ENCODE results near the gene LNPK. TPM values are rescaled to one million over a fixed set of nuclear protein-coding genes. Genes with fewer than 3 reads are reported as not detected.

Gene LNPK
- total and polyA plus RNA-seq, 9 of the 15 experiments (the other 6 are each of a cell fraction or from before 2014, with no cell fraction given), result 6.4 to 40.4 (median 21.3) TPM

GRCh38 chr2:175937216-175937615 is 64.9 kb downstream of the LNPK start (continued):
- TF ChIP-seq NFXL1 (CRISPR knock-in tag; IDR thresholded peaks at IDR 0.05) (no peak), FOXP1 (CRISPR knock-in tag; IDR thresholded peaks at IDR 0.05) (no peak), POLR2AphosphoS2 (IDR thresholded peaks at IDR 0.05; ENCODE audit: low read length) (no peak), ZNF592 (IDR thresholded peaks at IDR 0.05) (no peak), CHD4 (IDR thresholded peaks at IDR 0.05; ENCODE audit: insufficient read depth, insufficient replicate concordance, low read depth, low read length, poor library complexity, severe bottlenecking) (no peak), PHF20 (IDR thresholded peaks at IDR 0.05; ENCODE audit: partially characterized antibody) (no peak), ZNF699 (CRISPR knock-in tag; IDR thresholded peaks at IDR 0.05; ENCODE audit: insufficient replicate concordance) (no peak), VEZF1 (CRISPR knock-in tag; IDR thresholded peaks at IDR 0.05) (no peak), HNRNPH1 (optimal IDR thresholded peaks at IDR 0.05; ENCODE audit: low read depth, low read length) (no peak), LEF1 (IDR thresholded peaks at IDR 0.05) (no peak)
- TF ChIP-seq, protein P1, sequence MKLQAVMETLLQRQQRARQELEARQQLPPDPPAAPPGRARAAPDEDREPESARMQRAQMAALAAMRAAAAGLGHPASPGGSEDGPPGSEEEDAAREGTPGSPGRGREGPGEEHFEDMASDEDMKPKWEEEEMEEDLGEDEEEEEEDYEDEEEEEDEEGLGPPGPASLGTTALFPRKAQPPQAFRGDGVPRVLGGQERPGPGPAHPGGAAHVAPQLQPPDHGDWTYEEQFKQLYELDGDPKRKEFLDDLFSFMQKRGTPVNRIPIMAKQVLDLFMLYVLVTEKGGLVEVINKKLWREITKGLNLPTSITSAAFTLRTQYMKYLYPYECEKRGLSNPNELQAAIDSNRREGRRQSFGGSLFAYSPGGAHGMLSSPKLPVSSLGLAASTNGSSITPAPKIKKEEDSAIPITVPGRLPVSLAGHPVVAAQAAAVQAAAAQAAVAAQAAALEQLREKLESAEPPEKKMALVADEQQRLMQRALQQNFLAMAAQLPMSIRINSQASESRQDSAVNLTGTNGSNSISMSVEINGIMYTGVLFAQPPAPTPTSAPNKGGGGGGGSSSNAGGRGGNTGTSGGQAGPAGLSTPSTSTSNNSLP (IDR thresholded peaks at IDR 0.05; ENCODE audit: borderline replicate concordance, low read depth, low read length), result no peak
- TF ChIP-seq, protein P2, sequence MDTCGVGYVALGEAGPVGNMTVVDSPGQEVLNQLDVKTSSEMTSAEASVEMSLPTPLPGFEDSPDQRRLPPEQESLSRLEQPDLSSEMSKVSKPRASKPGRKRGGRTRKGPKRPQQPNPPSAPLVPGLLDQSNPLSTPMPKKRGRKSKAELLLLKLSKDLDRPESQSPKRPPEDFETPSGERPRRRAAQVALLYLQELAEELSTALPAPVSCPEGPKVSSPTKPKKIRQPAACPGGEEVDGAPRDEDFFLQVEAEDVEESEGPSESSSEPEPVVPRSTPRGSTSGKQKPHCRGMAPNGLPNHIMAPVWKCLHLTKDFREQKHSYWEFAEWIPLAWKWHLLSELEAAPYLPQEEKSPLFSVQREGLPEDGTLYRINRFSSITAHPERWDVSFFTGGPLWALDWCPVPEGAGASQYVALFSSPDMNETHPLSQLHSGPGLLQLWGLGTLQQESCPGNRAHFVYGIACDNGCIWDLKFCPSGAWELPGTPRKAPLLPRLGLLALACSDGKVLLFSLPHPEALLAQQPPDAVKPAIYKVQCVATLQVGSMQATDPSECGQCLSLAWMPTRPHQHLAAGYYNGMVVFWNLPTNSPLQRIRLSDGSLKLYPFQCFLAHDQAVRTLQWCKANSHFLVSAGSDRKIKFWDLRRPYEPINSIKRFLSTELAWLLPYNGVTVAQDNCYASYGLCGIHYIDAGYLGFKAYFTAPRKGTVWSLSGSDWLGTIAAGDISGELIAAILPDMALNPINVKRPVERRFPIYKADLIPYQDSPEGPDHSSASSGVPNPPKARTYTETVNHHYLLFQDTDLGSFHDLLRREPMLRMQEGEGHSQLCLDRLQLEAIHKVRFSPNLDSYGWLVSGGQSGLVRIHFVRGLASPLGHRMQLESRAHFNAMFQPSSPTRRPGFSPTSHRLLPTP (IDR thresholded peaks at IDR 0.05; ENCODE audit: borderline replicate concordance, extremely low read depth, insufficient read length), result no peak

Measured in K562 (cell line).